ENCODE data around the gene RPA1. TPM values are rescaled to one million over a fixed set of nuclear protein-coding genes. Genes with fewer than 3 reads are reported as not detected.
"Not testable (repeated sequence)": the region's sequence is repeated elsewhere in the genome, so short reads cannot be mapped to it uniquely, and the experiment has no call there.

Gene RPA1
- polyA plus RNA-seq, 6 donors from 2014 or later, result 45.1 to 56.0 (median 50.5) TPM

DNA sequence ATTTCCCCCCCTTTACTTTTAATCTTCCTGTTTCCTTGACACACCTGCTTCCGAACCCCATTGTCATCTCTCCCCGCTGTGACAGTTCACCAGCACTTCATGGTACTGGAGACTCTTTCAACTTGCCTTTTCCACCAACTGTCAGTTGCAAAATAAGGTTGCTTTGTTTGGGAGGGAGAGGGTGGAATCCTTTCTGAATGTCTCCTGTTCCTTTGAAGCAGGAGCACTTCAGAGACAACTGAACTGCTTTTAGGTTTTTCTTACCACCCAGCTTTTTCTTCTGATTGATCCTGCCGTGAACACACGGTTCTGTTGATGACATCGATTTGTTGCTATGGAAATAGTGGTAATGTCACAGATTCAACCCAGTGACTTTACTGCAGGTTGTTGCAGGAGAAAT lies 42.0 kb downstream of the RPA1 start:
- Mint-ChIP-seq H3K27me3 (no peaks in the 10 kb centered on the region), H3K4me1 (no peaks in the 10 kb centered on the region), H3K9me3 (no peaks in the 10 kb centered on the region), H3K36me3 (peaks cover 10 to 17% of the 10 kb centered on the region in 2 donors), H3K4me3 (no peak overlapping the region), H3K27ac (no peak overlapping the region)
- DNase-seq (no peak), ATAC-seq (ENCODE audit: low read depth in 2 of 2) (no peak)

DNA sequence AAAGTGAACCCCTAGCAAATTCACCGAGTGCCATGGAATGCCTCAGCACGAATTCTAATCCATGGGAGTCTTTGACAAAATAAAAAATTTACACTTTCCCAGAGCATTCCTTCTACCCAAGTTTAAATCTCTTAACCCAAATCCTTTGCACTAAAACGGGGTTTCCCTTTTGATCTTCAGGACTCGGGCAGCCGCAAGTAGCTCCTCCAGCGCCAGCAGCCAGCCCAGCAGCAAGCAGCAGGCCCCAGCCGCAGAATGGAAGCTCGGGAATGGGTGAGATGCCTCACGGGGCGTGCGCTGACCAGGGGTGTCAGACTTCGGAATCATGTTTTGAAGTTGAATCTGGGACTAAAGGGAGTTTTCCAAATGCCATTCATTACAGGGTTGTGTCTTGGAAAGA lies 42.4 kb downstream of the RPA1 start:
- Mint-ChIP-seq H3K27ac (no peak overlapping the region), H3K27me3 (no peaks in the 10 kb centered on the region), H3K9me3 (no peaks in the 10 kb centered on the region), H3K4me3 (no peak overlapping the region), H3K36me3 (peaks cover 15 to 21% of the 10 kb centered on the region in 2 donors), H3K4me1 (no peaks in the 10 kb centered on the region)
- DNase-seq (no peak), ATAC-seq (ENCODE audit: low read depth in 2 of 2) (no peak)

DNA sequence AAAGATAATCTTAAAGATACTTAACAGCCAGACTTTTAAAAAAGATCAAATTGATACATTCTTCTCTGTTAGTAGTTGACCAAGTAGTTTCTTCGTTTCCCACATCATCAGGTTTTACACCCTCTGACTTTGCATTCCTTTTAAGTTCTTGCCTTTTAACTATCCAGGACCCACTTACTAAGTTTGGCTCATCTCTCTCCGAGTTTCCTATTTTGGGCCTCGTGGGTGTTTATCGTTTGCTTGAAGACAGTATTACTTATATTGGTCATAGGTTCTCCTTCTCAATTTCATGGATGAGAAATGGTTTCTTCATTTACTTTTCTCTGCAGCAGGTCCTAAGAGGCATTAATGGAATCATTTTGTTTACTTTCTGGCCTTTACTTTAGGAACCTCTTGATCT lies 43.2 kb downstream of the RPA1 start:
- DNase-seq, result no peak
- H3K27me3 Mint-ChIP-seq, result no peaks in the 10 kb centered on the region
- no peak overlapping the region for H3K27ac Mint-ChIP-seq
- peaks cover 19 to 21% of the 10 kb centered on the region in 2 donors for H3K36me3 Mint-ChIP-seq
- no peaks in the 10 kb centered on the region for H3K9me3 Mint-ChIP-seq
- no peak for ATAC-seq (ENCODE audit: low read depth in 2 of 2)
- no peak overlapping the region for H3K4me3 Mint-ChIP-seq
- no peaks in the 10 kb centered on the region for H3K4me1 Mint-ChIP-seq

DNA sequence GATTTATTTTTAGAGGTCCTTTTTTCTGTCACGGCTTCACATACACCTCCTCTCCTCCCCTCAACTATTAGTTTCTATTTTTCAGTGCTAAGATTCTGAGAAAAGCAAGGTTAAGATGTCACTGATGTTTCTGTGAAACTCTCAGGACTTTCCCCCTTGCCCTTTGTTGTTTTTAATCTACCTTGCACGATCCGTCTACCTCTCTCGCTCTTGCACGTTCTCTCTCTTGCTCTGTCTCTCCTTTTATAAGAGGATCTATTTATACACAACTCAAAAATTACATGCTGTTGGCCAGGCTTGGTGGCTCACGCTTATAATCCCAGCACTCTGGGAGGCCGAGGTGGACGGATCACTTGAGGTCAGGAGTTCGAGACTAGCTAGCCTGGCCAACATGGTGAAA lies 43.6 kb downstream of the RPA1 start:
- Mint-ChIP-seq H3K27me3 (no peaks in the 10 kb centered on the region), H3K36me3 (peaks cover 19 to 21% of the 10 kb centered on the region in 2 donors), H3K27ac (no peak overlapping the region), H3K9me3 (no peaks in the 10 kb centered on the region), H3K4me1 (no peaks in the 10 kb centered on the region), H3K4me3 (no peak overlapping the region)
- DNase-seq, result no peak
- no peak for ATAC-seq (ENCODE audit: low read depth in 2 of 2)

DNA sequence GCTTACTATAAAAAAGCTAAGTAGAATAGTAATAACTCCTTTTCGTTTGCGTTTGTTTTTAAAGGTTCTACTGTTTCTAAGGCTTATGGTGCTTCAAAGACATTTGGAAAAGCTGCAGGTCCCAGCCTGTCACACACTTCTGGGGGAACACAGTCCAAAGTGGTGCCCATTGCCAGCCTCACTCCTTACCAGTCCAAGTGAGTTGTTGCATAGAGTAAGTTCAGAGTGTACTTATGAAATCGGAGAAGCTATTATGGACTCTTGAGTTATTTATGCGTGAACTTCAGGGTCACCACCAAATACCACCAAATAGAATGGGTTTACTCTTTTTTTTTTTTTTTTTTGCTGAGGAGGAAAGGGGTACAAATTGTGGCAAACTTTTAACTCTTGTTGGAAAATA lies 45.8 kb downstream of the RPA1 start:
- H3K36me3 Mint-ChIP-seq, result peaks cover 19 to 34% of the 10 kb centered on the region in 2 donors
- no peak overlapping the region for H3K27ac Mint-ChIP-seq

DNA sequence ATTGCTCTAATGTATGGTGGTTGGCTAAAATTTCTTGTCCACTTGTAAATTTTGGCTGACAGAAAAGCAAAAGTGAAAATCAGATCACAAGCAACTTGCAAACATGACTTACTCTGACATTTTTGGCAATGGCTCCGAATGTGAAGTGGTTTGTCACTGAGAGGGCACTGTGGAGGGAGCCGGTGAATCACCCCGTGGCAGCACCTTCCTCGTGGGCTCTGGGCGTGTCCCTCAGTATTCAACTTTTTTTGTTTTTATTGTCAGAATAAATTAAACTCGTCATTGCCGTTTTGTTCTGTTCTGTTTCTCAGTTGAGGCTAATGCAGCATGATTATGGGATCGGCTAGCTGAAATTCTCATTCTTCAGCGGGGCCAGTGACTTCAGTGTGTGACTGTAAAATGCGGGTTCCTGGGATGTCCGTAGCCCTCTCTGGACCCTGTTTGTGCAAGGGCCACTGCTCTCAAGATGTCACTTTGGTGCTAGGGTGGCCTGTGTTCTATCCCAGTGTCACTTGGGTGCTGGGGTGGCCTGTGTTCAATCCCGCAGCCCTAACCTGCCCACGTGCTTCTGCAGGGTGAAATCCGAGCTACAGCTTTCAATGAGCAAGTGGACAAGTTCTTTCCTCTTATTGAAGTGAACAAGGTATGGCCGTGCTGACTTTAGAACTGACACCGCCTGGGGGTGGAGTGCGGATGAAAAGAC lies 48.8 kb downstream of the RPA1 start:
- Mint-ChIP-seq H3K4me1 (no peaks in the 10 kb centered on the region), H3K36me3 (peaks cover 12 to 32% of the 10 kb centered on the region in 2 donors), H3K27me3 (no peaks in the 10 kb centered on the region), H3K27ac (no peak overlapping the region), H3K4me3 (peak overlapping the region in 1 of 8 donors; percentile 22), H3K9me3 (no peaks in the 10 kb centered on the region)
- ATAC-seq (ENCODE audit: low read depth in 2 of 2) (no peak), DNase-seq (no peak)

More for the DNA sequence above, 45.8 kb downstream of the RPA1 start:
- no peak for ATAC-seq (ENCODE audit: low read depth in 2 of 2)
- no peak overlapping the region for H3K4me3 Mint-ChIP-seq
- no peaks in the 10 kb centered on the region for H3K4me1 Mint-ChIP-seq
- no peak for DNase-seq
- no peaks in the 10 kb centered on the region for H3K9me3 Mint-ChIP-seq
- H3K27me3 Mint-ChIP-seq, result no peaks in the 10 kb centered on the region

DNA sequence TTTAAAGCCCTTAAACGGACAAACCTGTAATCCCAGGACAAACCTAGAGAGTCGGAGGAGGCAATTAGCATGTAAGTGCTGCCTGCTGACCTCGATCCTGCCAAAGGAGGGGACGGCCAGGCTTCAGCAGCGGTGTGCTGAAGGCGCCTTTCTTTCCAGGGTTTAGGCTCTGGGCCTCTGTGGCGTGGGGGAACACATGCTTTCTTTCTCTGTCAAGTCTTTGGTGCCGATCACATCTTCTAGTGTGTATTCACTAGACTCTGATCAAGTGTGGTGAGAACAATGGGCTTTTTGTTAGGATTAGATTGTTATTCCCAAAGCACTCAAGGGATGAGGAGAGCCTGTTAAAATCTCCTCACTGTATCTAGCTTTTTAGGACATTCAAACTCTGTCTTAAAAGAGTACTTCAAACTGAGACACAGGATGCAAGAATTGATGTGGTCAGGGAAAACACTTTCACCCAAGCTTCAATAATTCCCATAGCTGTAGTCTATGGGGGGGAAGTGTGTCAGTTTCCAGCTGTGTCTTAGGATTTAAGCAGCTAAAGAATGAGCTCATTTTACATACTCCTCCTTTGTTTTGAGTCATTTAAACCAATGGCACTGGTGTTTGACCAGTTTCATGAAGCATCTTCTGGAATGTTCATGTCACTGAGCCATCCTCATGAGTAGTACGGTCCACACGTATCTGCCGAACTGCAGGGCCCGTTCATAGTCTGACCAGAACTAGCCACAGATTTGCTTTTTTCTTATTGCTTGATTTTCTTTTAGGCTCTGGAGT lies 51.2 kb downstream of the RPA1 start:
- Mint-ChIP-seq H3K4me3 (no peak overlapping the region), H3K27me3 (no peaks in the 10 kb centered on the region), H3K27ac (no peak overlapping the region), H3K9me3 (no peaks in the 10 kb centered on the region), H3K36me3 (peaks cover 27 to 49% of the 10 kb centered on the region in 2 donors), H3K4me1 (no peaks in the 10 kb centered on the region)
- DNase-seq (no peak), ATAC-seq (ENCODE audit: low read depth in 2 of 2) (no peak)

DNA sequence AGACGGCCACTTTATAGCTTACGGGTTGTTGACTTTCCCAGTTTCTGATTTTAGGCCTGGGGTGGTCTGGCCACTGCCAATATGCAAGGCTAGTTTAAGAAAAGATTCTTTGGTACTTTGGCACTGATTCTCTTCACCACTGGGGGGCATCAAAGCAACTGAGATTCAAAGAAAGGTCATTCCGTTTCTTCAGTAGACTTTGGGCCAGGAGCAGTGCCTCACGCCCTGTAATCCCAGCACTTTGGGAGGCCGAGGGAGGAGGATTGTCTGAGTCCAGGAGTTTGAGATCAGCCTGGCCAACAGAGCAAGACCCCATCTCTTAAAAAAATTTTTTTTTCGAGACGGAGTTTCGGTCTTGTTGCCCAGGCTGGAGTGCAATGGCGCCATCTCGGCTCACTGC lies 53.0 kb downstream of the RPA1 start:
- DNase-seq (peak; percentile 24), ATAC-seq (ENCODE audit: low read depth in 2 of 2) (peak in 1 of 2 donors; percentile 20)
- no peak overlapping the region for H3K27ac Mint-ChIP-seq
- H3K4me3 Mint-ChIP-seq, result no peak overlapping the region
- no peaks in the 10 kb centered on the region for H3K27me3 Mint-ChIP-seq
- H3K4me1 Mint-ChIP-seq, result no peaks in the 10 kb centered on the region
- H3K9me3 Mint-ChIP-seq, result no peaks in the 10 kb centered on the region
- H3K36me3 Mint-ChIP-seq, result peaks cover 16 to 42% of the 10 kb centered on the region in 2 donors

DNA sequence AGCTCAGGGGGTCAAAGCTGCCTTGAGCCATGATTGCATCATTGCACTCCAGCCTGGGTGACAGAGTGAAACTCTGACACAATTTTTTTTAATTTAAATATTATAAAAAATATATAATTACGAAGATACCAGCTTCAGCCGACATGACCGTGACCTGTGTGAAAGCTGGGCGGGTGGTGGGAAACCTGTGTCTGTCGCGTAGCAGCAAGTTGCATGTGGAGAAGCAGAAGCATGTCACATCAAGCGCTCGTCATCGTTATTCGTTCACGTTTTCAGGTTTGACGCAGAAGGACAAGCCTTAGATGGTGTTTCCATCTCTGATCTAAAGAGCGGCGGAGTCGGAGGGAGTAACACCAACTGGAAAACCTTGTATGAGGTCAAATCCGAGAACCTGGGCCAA lies 53.7 kb downstream of the RPA1 start:
- no peak overlapping the region for H3K4me3 Mint-ChIP-seq
- no peaks in the 10 kb centered on the region for H3K27me3 Mint-ChIP-seq
- peaks cover 23 to 42% of the 10 kb centered on the region in 2 donors for H3K36me3 Mint-ChIP-seq
- no peaks in the 10 kb centered on the region for H3K9me3 Mint-ChIP-seq
- no peak for ATAC-seq (ENCODE audit: low read depth in 2 of 2)
- no peak overlapping the region for H3K27ac Mint-ChIP-seq
- H3K4me1 Mint-ChIP-seq, result no peaks in the 10 kb centered on the region
- DNase-seq, result no peak

DNA sequence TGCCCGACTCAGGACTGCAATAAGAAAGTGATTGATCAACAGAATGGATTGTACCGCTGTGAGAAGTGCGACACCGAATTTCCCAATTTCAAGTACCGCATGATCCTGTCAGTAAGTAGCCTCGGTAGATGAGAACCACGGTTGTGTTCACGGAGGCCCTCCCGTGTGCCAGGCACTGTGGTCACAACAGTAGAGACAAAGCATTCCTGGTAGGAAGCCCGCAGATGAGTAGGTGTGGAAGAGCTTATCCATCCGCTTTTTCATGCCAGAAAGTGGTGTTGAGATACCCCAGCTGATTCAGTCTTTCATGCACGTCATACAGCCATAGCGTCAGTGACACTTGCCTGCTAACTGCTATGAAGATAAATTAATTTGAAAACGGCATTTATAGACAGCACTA lies 58.9 kb downstream of the RPA1 start:
- no peaks in the 10 kb centered on the region for H3K9me3 Mint-ChIP-seq
- peaks cover 23 to 37% of the 10 kb centered on the region in 2 donors for H3K36me3 Mint-ChIP-seq
- ATAC-seq (ENCODE audit: low read depth in 2 of 2) (no peak), DNase-seq (no peak)
- no peak overlapping the region for H3K4me3 Mint-ChIP-seq
- H3K27ac Mint-ChIP-seq, result no peak overlapping the region
- no peaks in the 10 kb centered on the region for H3K4me1 Mint-ChIP-seq
- H3K27me3 Mint-ChIP-seq, result no peaks in the 10 kb centered on the region

DNA sequence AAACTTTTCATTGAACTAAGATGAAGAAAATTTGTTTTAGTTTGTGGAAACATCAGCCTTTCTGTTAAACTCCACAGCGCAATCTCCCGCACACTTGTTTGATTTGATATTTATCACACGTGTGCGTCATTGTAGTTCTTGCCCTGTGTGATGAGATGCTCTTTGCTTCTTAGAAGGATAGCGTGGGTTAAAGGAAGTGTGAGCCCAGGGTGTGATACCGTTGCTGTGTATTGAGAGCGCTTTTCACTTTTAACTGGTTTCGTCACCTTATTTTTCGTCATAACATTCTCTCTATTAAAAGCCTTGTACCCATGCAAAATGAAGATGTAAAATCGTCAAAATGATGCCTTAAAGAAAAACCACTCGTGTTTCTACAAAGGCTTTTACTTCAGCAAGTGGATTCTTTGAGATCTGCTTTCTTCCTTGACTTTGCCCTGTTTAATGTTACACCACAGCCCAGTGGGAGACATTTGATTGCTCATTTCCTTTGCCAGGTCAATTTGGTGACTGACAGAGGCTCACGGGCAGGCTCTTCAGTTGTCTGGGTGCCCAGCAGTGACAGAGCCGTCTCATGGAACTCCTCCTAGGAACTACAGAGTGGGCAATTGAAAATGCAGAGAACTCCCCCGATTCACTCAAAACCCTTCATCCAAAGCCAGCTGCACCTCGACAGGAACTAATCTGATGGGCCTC lies 61.1 kb downstream of the RPA1 start:
- DNase-seq (no peak), ATAC-seq (ENCODE audit: low read depth in 2 of 2) (no peak)
- H3K27ac Mint-ChIP-seq, result no peak overlapping the region
- H3K4me1 Mint-ChIP-seq, result no peaks in the 10 kb centered on the region
- no peak overlapping the region for H3K4me3 Mint-ChIP-seq
- no peaks in the 10 kb centered on the region for H3K9me3 Mint-ChIP-seq
- H3K27me3 Mint-ChIP-seq, result no peaks in the 10 kb centered on the region
- peaks cover 10 to 34% of the 10 kb centered on the region in 2 donors for H3K36me3 Mint-ChIP-seq

DNA sequence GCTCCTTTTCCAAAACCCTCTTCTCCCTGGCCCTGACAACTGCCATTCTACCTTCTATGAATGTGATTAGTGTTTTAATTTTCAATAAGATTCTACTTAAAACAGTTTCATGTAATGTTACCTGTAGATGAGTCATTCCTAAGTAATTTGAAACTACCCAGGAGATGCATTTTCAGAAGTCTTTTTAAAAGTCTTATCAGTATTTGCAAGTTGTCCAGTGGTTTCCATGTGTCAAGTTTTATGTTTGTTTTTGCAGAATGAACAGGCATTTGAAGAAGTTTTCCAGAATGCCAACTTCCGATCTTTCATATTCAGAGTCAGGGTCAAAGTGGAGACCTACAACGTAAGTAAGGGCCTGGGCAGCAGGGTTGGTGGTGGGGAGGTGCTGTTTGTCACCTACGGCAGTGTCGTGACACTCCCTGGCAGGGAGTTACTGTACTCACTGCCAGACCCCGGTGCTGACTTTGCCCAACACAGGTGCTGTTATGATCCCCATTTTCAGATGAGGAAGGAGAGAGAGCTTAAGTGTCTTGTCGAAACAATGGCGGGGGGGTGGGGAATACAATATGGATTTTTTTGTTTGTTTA lies 65.0 kb downstream of the RPA1 start:
- peak overlapping the region in 1 of 6 donors; percentile 66 for H3K27ac Mint-ChIP-seq
- ATAC-seq (ENCODE audit: low read depth in 2 of 2), result no peak
- H3K36me3 Mint-ChIP-seq, result peaks cover 6 to 34% of the 10 kb centered on the region in 2 donors

DNA sequence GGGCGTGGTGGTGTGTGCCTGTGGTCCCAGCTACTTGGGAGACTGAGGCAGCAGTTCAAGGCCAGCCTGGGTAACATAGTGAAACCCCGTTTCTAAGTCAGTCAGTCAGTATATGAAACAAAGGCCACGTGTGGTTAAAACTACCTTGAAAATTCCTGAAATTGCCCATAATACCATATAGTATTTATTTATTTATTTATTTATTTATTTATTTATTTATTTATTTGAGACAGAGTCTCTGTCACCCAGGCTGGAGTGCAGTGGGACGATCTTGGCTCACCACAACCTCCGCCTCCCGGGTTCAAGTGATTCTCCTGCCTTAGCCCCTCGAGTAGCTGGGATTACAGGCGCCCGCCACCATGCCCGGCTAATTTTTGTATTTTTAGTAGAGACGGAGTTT lies 65.7 kb downstream of the RPA1 start:
- H3K27ac Mint-ChIP-seq; ATAC-seq (ENCODE audit: low read depth in 2 of 2); H3K4me1 Mint-ChIP-seq; H3K9me3 Mint-ChIP-seq; H3K4me3 Mint-ChIP-seq; H3K27me3 Mint-ChIP-seq; DNase-seq: not testable (repeated sequence)
- H3K36me3 Mint-ChIP-seq, result peaks cover 6 to 34% of the 10 kb centered on the region in 2 donors

More for the DNA sequence above, 65.0 kb downstream of the RPA1 start:
- Mint-ChIP-seq H3K4me3 (peak overlapping the region in 1 of 8 donors; percentile 25), H3K27me3 (no peaks in the 10 kb centered on the region), H3K4me1 (no peaks in the 10 kb centered on the region), H3K9me3 (no peaks in the 10 kb centered on the region)
- no peak for DNase-seq
